ENCODE data around the gene SUSD4. TPM values are rescaled to one million over a fixed set of nuclear protein-coding genes. Genes with fewer than 3 reads are reported as not detected.

SUSD4 gene
- total RNA-seq, 1 experiment from 2014 or later, result 3.5 TPM

GRCh38 chr1:223209293-223209898, 154.6 kb downstream of the SUSD4 start:
- Mint-ChIP-seq H3K27ac (no peak overlapping the region), H3K9me3 (no peaks in the 10 kb centered on the region), H3K4me1 (peaks cover 6 to 8% of the 10 kb centered on the region in 2 experiments), H3K36me3 (ENCODE audit: insufficient read depth in 1 of 3, low read depth in 3 of 3) (no peaks in the 10 kb centered on the region), H3K4me3 (no peak overlapping the region), H3K27me3 (ENCODE audit: low read depth) (peaks cover 2% of the 10 kb centered on the region)
- Histone ChIP-seq H3K27me3 (ENCODE audit: insufficient read depth, low read length) (no peaks in the 10 kb centered on the region), H3K23ac (ENCODE audit: insufficient read length, low read depth, low read length) (no peak overlapping the region), H4K8ac (replicated peaks; ENCODE audit: insufficient read length, low read depth, low read length) (no peak overlapping the region), H3K79me2 (ENCODE audit: insufficient read depth, low read length) (no peaks in the 10 kb centered on the region), H3T11ph (ENCODE audit: low read length) (no peak overlapping the region), H3K23me2 (ENCODE audit: insufficient read length, low read depth, low read length, poor library complexity, severe bottlenecking) (no peaks in the 10 kb centered on the region), H3K56ac (ENCODE audit: insufficient read length, low read depth, low read length) (no peak overlapping the region), H2BK120ac (ENCODE audit: low read depth, low read length, poor library complexity, severe bottlenecking) (no peak overlapping the region), H2BK5ac (ENCODE audit: insufficient read length, low read length) (no peak overlapping the region), H3K4me1 (ENCODE audit: insufficient read depth, low read length) (no peaks in the 10 kb centered on the region), H3K27ac (ENCODE audit: insufficient read length, low read depth, low read length) (no peak overlapping the region), H4K5ac (ENCODE audit: insufficient read length, low read depth, low read length) (no peak overlapping the region), H2AK5ac (ENCODE audit: insufficient read length, low read length) (no peak overlapping the region), H2AFZ (ENCODE audit: low read length) (no peak overlapping the region), H3K79me1 (ENCODE audit: insufficient read depth, low read depth, low read length, poor library complexity, severe bottlenecking) (no peaks in the 10 kb centered on the region), H3K18ac (ENCODE audit: insufficient read length, low read depth, low read length) (no peak overlapping the region), H3K4me2 (ENCODE audit: insufficient read depth, insufficient read length, low read length) (no peak overlapping the region), H3K9me3 (ENCODE audit: control insufficient read depth, low read depth, low read length) (no peaks in the 10 kb centered on the region), H3K14ac (ENCODE audit: insufficient read depth, low read length) (no peak overlapping the region), H2BK20ac (ENCODE audit: low read depth, low read length, poor library complexity, severe bottlenecking) (no peak overlapping the region), H4K91ac (ENCODE audit: insufficient read length, low read depth, low read length) (no peak overlapping the region), H3K9ac (ENCODE audit: extremely low read depth, insufficient read length, low read length) (no peak overlapping the region), H3K4ac (ENCODE audit: low read depth, low read length) (no peak overlapping the region), H2BK12ac (ENCODE audit: insufficient read length, low read depth, low read length) (no peak overlapping the region), H2BK15ac (ENCODE audit: low read depth, low read length) (no peak overlapping the region), H4K20me1 (ENCODE audit: control insufficient read depth, insufficient read depth, insufficient read length) (no peaks in the 10 kb centered on the region)
- no peak for DNase-seq
- WGBS (ENCODE audit: extremely low coverage, insufficient read length, low lambda C conversion rate), result no CpG with 5 or more reads among the region's 7 CpGs
- TF ChIP-seq CTCF (conservative IDR thresholded peaks at IDR 0.05), result no peak
